ENCODE measurements around the gene FLNC. TPM values are rescaled to one million over a fixed set of nuclear protein-coding genes. Genes with fewer than 3 reads are reported as not detected.

Gene FLNC
- total and polyA plus RNA-seq, 2 of the 13 experiments (the other 11 are each of a cell fraction or from before 2014, with no cell fraction given), result 0.02 TPM; not detected in 1

- no peak for TF ChIP-seq ZNF281 (CRISPR knock-in tag; IDR thresholded peaks at IDR 0.05; ENCODE audit: borderline replicate concordance)
- TF ChIP-seq ZNF44 (CRISPR knock-in tag; IDR thresholded peaks at IDR 0.05), result no peak
These were observed 33.9 kb upstream of the FLNC start (continued) for GRCh38 chr7:128796327-128796726.

DNA sequence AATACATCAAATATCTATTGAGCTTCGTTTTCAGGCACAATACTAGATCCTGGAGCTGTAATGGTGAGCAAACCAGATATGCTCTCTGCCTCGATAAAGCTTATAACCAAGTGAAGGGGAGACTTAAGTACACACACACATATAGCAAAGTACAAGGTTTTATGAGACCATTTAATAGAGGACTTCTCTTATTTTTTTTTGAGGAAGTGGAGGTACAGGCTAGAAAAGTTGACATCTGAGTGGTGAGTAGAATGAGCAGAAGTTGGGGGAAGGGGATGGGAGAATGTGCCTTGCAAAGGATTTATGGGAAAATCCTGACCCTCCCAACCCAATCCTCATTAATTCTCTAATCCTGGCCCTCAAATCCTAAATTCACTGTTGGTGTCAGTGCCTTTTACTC, 30.8 kb upstream of the FLNC start:
- DNase-seq (ENCODE audit: low spot score) (no peak), ATAC-seq (no peak), FAIRE-seq (no peak)
- peaks cover 2 to 12% of the 10 kb centered on the region in 2 experiments; a peak in 2 of 5 replicates for H3K27me3 ChIP-seq (ENCODE audit: control insufficient read depth in 1 of 2, insufficient read depth in 2 of 2, low read length in 2 of 2)
- no peak overlapping the region for H3K4me2 ChIP-seq (ENCODE audit: low read depth, low read length)
- no peaks in the 10 kb centered on the region for H4K20me1 ChIP-seq (ENCODE audit: insufficient read depth, low read length)
- CTCF ChIA-PET (ENCODE audit: low intra/inter-chr PET ratio, low total read pairs), result no interaction called here
- H3K79me2 ChIP-seq (ENCODE audit: insufficient read depth, low read length), result no peaks in the 10 kb centered on the region
- H3K9ac ChIP-seq (ENCODE audit: insufficient read depth, low read depth, low read length), result no peak overlapping the region
- in situ Hi-C loops (cut with HindIII; ENCODE audit: extremely low pct_ligation_motif_present, low pct_unique_long_range_greater_than_20kb), result no loop called here
- POLR2A ChIA-PET, result no interaction called here
- intact Hi-C loops (cut with micrococcal nuclease; ENCODE audit: unreplicated experiment), result no loop called here
- no peak overlapping the region for H2AFZ ChIP-seq (ENCODE audit: low read length)
- H3K27ac ChIP-seq (ENCODE audit: extremely low read length, insufficient read depth, low read length), result no peak overlapping the region
- no TSS peak for BruUV-seq (replicated peaks)
- no peaks in the 10 kb centered on the region for H3K9me3 ChIP-seq (ENCODE audit: low read length)
- H3K4me3 ChIP-seq (replicated peaks in 1 of 3; ENCODE audit: insufficient read depth in 1 of 3, low read depth in 2 of 3, low read length in 3 of 3), result no peak overlapping the region
- no peaks in the 10 kb centered on the region for H3K36me3 ChIP-seq (replicated peaks in 1 of 2; ENCODE audit: control insufficient read depth in 1 of 2, insufficient read depth in 2 of 2, low read length in 2 of 2)
- WGBS (ENCODE audit: low lambda C conversion rate), result 19% methylated on average over 2 of the region's 2 CpGs
- no peaks in the 10 kb centered on the region for H3K4me1 ChIP-seq (ENCODE audit: insufficient read depth, low read length)
- TF ChIP-seq REPIN1 (CRISPR knock-in tag; IDR thresholded peaks at IDR 0.05; ENCODE audit: borderline replicate concordance, low read depth) (no peak), ZNF383 (CRISPR knock-in tag; IDR thresholded peaks at IDR 0.05; ENCODE audit: borderline replicate concordance) (no peak), MIER3 (CRISPR knock-in tag; IDR thresholded peaks at IDR 0.05; ENCODE audit: borderline replicate concordance) (no peak), ZNF24 (IDR thresholded peaks at IDR 0.05) (no peak), HMGXB4 (CRISPR knock-in tag; IDR thresholded peaks at IDR 0.05; ENCODE audit: borderline replicate concordance in 1 of 2, low read depth in 1 of 2) (no peak), HNRNPL (IDR thresholded peaks at IDR 0.05; ENCODE audit: low read depth, low read length) (no peak), ZNF550 (CRISPR knock-in tag; IDR thresholded peaks at IDR 0.05; ENCODE audit: borderline replicate concordance) (no peak), ZC3H13 (CRISPR knock-in tag; IDR thresholded peaks at IDR 0.05) (no peak), PLRG1 (conservative IDR thresholded peaks at IDR 0.05) (no peak), SAP130 (CRISPR knock-in tag; IDR thresholded peaks at IDR 0.05; ENCODE audit: low read depth) (no peak), ZNF883 (CRISPR knock-in tag; IDR thresholded peaks at IDR 0.05; ENCODE audit: not compliant biosample characterization) (no peak)
- TF ChIP-seq, protein P1, sequence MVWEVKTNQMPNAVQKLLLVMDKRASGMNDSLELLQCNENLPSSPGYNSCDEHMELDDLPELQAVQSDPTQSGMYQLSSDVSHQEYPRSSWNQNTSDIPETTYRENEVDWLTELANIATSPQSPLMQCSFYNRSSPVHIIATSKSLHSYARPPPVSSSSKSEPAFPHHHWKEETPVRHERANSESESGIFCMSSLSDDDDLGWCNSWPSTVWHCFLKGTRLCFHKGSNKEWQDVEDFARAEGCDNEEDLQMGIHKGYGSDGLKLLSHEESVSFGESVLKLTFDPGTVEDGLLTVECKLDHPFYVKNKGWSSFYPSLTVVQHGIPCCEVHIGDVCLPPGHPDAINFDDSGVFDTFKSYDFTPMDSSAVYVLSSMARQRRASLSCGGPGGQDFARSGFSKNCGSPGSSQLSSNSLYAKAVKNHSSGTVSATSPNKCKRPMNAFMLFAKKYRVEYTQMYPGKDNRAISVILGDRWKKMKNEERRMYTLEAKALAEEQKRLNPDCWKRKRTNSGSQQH (CRISPR knock-in tag; IDR thresholded peaks at IDR 0.05; ENCODE audit: low read depth), result no peak
- TF ChIP-seq, protein P2, sequence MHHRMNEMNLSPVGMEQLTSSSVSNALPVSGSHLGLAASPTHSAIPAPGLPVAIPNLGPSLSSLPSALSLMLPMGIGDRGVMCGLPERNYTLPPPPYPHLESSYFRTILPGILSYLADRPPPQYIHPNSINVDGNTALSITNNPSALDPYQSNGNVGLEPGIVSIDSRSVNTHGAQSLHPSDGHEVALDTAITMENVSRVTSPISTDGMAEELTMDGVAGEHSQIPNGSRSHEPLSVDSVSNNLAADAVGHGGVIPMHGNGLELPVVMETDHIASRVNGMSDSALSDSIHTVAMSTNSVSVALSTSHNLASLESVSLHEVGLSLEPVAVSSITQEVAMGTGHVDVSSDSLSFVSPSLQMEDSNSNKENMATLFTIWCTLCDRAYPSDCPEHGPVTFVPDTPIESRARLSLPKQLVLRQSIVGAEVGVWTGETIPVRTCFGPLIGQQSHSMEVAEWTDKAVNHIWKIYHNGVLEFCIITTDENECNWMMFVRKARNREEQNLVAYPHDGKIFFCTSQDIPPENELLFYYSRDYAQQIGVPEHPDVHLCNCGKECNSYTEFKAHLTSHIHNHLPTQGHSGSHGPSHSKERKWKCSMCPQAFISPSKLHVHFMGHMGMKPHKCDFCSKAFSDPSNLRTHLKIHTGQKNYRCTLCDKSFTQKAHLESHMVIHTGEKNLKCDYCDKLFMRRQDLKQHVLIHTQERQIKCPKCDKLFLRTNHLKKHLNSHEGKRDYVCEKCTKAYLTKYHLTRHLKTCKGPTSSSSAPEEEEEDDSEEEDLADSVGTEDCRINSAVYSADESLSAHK (CRISPR knock-in tag; IDR thresholded peaks at IDR 0.05; ENCODE audit: borderline replicate concordance), result no peak
